Measurements from ENCODE around the gene BHLHA9. TPM values are rescaled to one million over a fixed set of nuclear protein-coding genes. Genes with fewer than 3 reads are reported as not detected.
A peak's percentile ranks its signal among the peaks of the same experiment; 100 is the strongest.

Gene BHLHA9
- total RNA-seq, 1 donor from 2014 or later, result not detected

GRCh38 chr17:1226308-1226707 lies 43.9 kb upstream of the BHLHA9 start:
- Histone ChIP-seq H3K27ac (no peak overlapping the region), H3K9me3 (no peaks in the 10 kb centered on the region), H3K36me3 (no peaks in the 10 kb centered on the region), H3K27me3 (peaks cover 18% of the 10 kb centered on the region), H3K4me3 (no peak overlapping the region), H3K4me1 (peaks cover 4 to 7% of the 10 kb centered on the region in 2 donors)
- DNase-seq (ENCODE audit: low spot score in 2 of 2), result no peak
- TF ChIP-seq, protein P1, sequence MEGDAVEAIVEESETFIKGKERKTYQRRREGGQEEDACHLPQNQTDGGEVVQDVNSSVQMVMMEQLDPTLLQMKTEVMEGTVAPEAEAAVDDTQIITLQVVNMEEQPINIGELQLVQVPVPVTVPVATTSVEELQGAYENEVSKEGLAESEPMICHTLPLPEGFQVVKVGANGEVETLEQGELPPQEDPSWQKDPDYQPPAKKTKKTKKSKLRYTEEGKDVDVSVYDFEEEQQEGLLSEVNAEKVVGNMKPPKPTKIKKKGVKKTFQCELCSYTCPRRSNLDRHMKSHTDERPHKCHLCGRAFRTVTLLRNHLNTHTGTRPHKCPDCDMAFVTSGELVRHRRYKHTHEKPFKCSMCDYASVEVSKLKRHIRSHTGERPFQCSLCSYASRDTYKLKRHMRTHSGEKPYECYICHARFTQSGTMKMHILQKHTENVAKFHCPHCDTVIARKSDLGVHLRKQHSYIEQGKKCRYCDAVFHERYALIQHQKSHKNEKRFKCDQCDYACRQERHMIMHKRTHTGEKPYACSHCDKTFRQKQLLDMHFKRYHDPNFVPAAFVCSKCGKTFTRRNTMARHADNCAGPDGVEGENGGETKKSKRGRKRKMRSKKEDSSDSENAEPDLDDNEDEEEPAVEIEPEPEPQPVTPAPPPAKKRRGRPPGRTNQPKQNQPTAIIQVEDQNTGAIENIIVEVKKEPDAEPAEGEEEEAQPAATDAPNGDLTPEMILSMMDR (IDR thresholded peaks at IDR 0.05), result no peak
- intact Hi-C loops (cut with DNase I), result no loop called here

- Histone ChIP-seq H3K9me3 (no peaks in the 10 kb centered on the region), H3K36me3 (no peaks in the 10 kb centered on the region), H3K27me3 (peaks cover 18% of the 10 kb centered on the region), H3K4me3 (peak overlapping the region in 1 of 2 donors; percentile 88), H3K27ac (no peak overlapping the region), H3K4me1 (peaks cover 4 to 7% of the 10 kb centered on the region in 2 donors)
- DNase-seq (ENCODE audit: low spot score in 2 of 2), result no peak
- intact Hi-C loops (cut with DNase I), result no loop called here
- TF ChIP-seq, protein P1 (IDR thresholded peaks at IDR 0.05), result no peak
Measured at GRCh38 chr17:1227365-1227764, 42.9 kb upstream of the BHLHA9 start.

DNA sequence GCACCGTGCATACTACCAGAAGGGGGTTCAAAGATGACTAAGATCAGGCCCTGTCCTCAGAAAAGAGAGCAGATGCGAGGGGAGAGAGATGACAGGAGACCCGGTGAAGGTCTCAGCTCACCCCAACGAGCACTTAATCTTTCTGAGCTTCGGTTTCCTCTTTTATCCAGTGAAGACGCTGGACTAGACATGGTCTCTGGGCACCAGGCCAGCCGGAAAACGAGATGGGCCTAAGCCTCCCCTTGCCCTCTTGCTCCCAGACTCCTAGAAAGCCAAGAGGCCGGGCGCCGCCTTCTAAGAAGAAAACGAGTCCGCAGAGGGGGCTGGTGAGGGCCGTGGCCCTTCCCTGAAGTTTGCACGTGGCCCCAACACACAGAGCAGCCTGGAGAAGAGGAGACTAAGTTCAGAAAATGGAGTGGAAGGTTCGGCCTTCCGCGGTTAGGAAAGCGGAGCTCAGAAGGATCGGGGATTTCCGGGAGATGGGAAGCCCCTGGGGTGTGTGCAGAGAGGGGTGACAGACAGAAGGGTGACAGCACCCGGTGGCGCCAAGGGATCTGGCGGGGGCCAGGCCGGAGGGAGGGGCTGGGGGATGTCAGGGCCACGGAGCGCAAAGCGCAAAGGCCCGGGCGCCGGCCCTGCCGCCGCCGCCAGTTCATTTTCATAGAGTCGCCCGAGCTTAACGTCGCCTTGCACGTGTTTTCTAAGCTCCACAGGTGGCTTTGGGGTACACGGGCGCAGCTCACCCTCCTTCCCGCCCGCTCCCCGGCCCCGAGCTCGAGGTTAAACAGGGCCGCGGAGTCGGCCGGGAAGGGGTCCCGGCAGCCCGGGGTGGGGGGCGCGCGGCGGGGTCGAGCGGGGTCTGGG lies 42.1 kb upstream of the BHLHA9 start:
- peaks cover 18% of the 10 kb centered on the region for H3K27me3 ChIP-seq
- intact Hi-C loops (cut with DNase I), result no loop called here

GRCh38 chr17:1228781-1229348 lies 41.4 kb upstream of the BHLHA9 start:
- peak overlapping the region in 1 of 2 donors; percentile 39 for H3K27ac ChIP-seq
- H3K36me3 ChIP-seq, result no peaks in the 10 kb centered on the region

More for the DNA sequence above, 42.1 kb upstream of the BHLHA9 start:
- Histone ChIP-seq H3K36me3 (no peaks in the 10 kb centered on the region), H3K4me3 (peak overlapping the region; percentile 72 to 88), H3K9me3 (no peaks in the 10 kb centered on the region), H3K4me1 (peaks cover 4 to 7% of the 10 kb centered on the region in 2 donors), H3K27ac (no peak overlapping the region)
- DNase-seq (ENCODE audit: low spot score in 2 of 2), result no peak
- TF ChIP-seq, protein P1 (IDR thresholded peaks at IDR 0.05), result no peak

DNA sequence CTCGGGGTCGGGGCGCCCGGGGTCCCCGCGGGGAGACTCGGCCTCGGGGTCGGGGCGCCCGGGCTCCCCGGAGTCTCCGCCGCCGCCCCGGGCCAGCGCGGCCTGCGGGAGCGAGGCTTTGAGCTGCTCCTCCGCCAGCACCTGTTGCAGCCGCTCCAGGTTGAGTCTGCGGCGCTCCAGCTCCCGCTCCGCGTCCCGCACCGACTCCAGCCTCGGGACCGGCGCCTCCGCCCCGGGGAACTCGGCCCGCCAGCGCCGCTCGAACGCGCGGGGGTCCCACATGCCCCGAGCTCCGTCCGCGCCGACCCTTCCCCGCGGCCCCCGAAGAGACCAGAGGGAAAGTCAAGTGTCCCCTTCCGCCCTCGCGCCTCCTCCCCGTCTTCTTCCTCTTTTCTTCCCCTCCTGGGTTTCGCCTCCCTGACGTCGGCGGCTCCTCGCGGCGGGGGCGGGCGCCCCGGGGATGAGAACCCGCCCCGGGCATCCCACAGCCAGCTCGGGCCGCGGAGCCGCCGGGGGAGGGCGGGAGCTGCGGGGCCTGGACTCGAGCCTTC lies 40.8 kb upstream of the BHLHA9 start:
- Histone ChIP-seq H3K4me3 (peak overlapping the region; percentile 72 to 88), H3K27ac (peak overlapping the region in 1 of 2 donors; percentile 39), H3K9me3 (no peaks in the 10 kb centered on the region), H3K27me3 (peaks cover 18% of the 10 kb centered on the region), H3K4me1 (peaks cover 4 to 7% of the 10 kb centered on the region in 2 donors), H3K36me3 (no peaks in the 10 kb centered on the region)
- TF ChIP-seq, protein P1 (IDR thresholded peaks at IDR 0.05), result no peak
- intact Hi-C loops (cut with DNase I), result no loop called here
- DNase-seq (ENCODE audit: low spot score in 2 of 2), result peak; percentile 39 to 83

More at GRCh38 chr17:1228781-1229348, 41.4 kb upstream of the BHLHA9 start:
- peak overlapping the region; percentile 72 to 88 for H3K4me3 ChIP-seq
- H3K9me3 ChIP-seq, result no peaks in the 10 kb centered on the region
- no peak for DNase-seq (ENCODE audit: low spot score in 2 of 2)
- TF ChIP-seq, protein P1 (IDR thresholded peaks at IDR 0.05), result no peak
- H3K4me1 ChIP-seq, result peaks cover 4 to 7% of the 10 kb centered on the region in 2 donors
- H3K27me3 ChIP-seq, result peaks cover 18% of the 10 kb centered on the region
- intact Hi-C loops (cut with DNase I), result no loop called here
